PC-9 (cell line): ENCODE results near the gene MYOF.

Experiments
- EZH2 ChIP-seq: fragments of 200-600 bp; sonication (generic); IDR thresholded peaks from 2 replicates; pipeline ENCODE4 v1.8.0; 2017; ENCODE audit warnings: antibody characterized with exemption, low read depth
- TF ChIP-seq, protein P1 (sequence below): fragments of 200-600 bp; sonication (generic); conservative IDR thresholded peaks from 2 replicates; pipeline ENCODE4 v1.6.1; 2017; ENCODE audit warnings: mixed run types, antibody characterized with exemption, mild to moderate bottlenecking, moderate library complexity

GRCh38 chr10:93447019-93447418, 35.1 kb downstream of the MYOF start:
- TF ChIP-seq, protein P1, sequence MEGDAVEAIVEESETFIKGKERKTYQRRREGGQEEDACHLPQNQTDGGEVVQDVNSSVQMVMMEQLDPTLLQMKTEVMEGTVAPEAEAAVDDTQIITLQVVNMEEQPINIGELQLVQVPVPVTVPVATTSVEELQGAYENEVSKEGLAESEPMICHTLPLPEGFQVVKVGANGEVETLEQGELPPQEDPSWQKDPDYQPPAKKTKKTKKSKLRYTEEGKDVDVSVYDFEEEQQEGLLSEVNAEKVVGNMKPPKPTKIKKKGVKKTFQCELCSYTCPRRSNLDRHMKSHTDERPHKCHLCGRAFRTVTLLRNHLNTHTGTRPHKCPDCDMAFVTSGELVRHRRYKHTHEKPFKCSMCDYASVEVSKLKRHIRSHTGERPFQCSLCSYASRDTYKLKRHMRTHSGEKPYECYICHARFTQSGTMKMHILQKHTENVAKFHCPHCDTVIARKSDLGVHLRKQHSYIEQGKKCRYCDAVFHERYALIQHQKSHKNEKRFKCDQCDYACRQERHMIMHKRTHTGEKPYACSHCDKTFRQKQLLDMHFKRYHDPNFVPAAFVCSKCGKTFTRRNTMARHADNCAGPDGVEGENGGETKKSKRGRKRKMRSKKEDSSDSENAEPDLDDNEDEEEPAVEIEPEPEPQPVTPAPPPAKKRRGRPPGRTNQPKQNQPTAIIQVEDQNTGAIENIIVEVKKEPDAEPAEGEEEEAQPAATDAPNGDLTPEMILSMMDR = no peak
- no peak for TF ChIP-seq EZH2
